Body of pancreas (tissue), 4 donors: ENCODE results near the gene EFCAB6. TPM values are rescaled to one million over a fixed set of nuclear protein-coding genes. Genes with fewer than 3 reads are reported as not detected.

Experiments used
- ATAC-seq: fragments of 150-250 bp; one replicate; pipeline ENCODE4 v1.9.1; 2016
- DNase-seq, 4 donors: peaks; one replicate each; pipeline ENCODE4 v3.0.0-alpha.2; 2019
- H3K27ac ChIP-seq, 4 donors: fragments of 200-600 bp; sonication (generic); 1 replicate in 3 of 4; 2 replicates in 1 of 4; pipeline versions ENCODE4 v1.5.1 to v1.6.1; 2016 to 2019; ENCODE audit warnings: mild to moderate bottlenecking in 1 of 4, mixed read lengths in 1 of 4, moderate library complexity in 1 of 4
- H3K27me3 ChIP-seq, 2 donors: fragments of 200-600 bp; sonication (generic); one replicate each; pipeline ENCODE4 v1.6.0; 2016; ENCODE audit warnings: mild to moderate bottlenecking in 1 of 2
- H3K36me3 ChIP-seq, 2 donors: fragments of 200-600 bp; sonication (generic); replicated peaks in 1 of 2; 2 replicates each; pipeline ENCODE4 v1.5.1; 2016; ENCODE audit warnings: low read depth in 2 of 2; ENCODE audit not compliant: insufficient read depth in 1 of 2
- H3K4me1 ChIP-seq: fragments of 200-600 bp; sonication (generic); one replicate; pipeline ENCODE4 v1.6.0; 2016
- H3K4me3 ChIP-seq, 2 donors: fragments of 200-600 bp; sonication (generic); 1 replicate in 1 of 2; 2 replicates in 1 of 2; pipeline ENCODE4 v1.5.1; 2016 to 2019
- H3K9me3 ChIP-seq, 3 donors: fragments of 200-600 bp; sonication (generic); 1 replicate in 2 of 3; 2 replicates in 1 of 3; pipeline ENCODE4 v1.5.1; 2016
- POLR2A ChIP-seq, 3 donors: fragments of 450-650 bp; IDR thresholded peaks; one replicate each; pipeline ENCODE4 v1.6.1; 2016; ENCODE audit warnings: antibody characterized with exemption in 3 of 3, mild to moderate bottlenecking in 2 of 3
- WGBS, 2 donors: methylation state at CpG; one replicate each; pipeline ENCODE4 v1.1.5; 2017; 5-methylcytosine and 5-hydroxymethylcytosine counted together
- intact Hi-C: fragments of 100-400 bp; cut with DNase I; formaldehyde crosslinking; loops from one replicate; pipeline ENCODE4 v1.15.1; 2023
- total RNA-seq, 2 donors: library from RNA; depleted of rRNA; stranded (reverse); fragments of >200 nt; gene quantifications; one replicate each; pipeline ENCODE4 v1.1.0, GENCODE V29; 2016
- TF ChIP-seq, protein P1 (sequence below), 7 experiments: fragments of 450-650 bp in 4 of 7; fragments of 200-600 bp in 3 of 7; sonication (generic) in 3 of 7; IDR thresholded peaks; one replicate each; pipeline ENCODE4 v1.5.1; 2016 to 2019; ENCODE audit warnings: antibody characterized with exemption in 7 of 7

The EFCAB6 gene
- total RNA-seq, 2 donors from 2014 or later = 4.0 to 4.4 TPM

GRCh38 chr22:43516996-43517635 lies 295.0 kb downstream of the EFCAB6 start:
- ATAC-seq = no peak
- Histone ChIP-seq H3K9me3 (no peaks in the 10 kb centered on the region), H3K4me1 (no peaks in the 10 kb centered on the region), H3K27ac (no peak overlapping the region), H3K36me3 (no peaks in the 10 kb centered on the region), H3K27me3 (no peaks in the 10 kb centered on the region), H3K4me3 (no peak overlapping the region)
- 63 to 79% methylated on average over 14 of the region's 14 CpGs for WGBS, 2 donors
- no peak for DNase-seq
- TF ChIP-seq, protein P1, sequence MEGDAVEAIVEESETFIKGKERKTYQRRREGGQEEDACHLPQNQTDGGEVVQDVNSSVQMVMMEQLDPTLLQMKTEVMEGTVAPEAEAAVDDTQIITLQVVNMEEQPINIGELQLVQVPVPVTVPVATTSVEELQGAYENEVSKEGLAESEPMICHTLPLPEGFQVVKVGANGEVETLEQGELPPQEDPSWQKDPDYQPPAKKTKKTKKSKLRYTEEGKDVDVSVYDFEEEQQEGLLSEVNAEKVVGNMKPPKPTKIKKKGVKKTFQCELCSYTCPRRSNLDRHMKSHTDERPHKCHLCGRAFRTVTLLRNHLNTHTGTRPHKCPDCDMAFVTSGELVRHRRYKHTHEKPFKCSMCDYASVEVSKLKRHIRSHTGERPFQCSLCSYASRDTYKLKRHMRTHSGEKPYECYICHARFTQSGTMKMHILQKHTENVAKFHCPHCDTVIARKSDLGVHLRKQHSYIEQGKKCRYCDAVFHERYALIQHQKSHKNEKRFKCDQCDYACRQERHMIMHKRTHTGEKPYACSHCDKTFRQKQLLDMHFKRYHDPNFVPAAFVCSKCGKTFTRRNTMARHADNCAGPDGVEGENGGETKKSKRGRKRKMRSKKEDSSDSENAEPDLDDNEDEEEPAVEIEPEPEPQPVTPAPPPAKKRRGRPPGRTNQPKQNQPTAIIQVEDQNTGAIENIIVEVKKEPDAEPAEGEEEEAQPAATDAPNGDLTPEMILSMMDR (IDR thresholded peaks at IDR 0.05) = no peak
- TF ChIP-seq POLR2A (IDR thresholded peaks at IDR 0.05) = no peak
- intact Hi-C loops = no loop called here

GRCh38 chr22:43516386-43516785 lies 295.7 kb downstream of the EFCAB6 start:
- ATAC-seq = no peak
- WGBS, 2 donors = 51 to 53% methylated on average over 8 to 14 of the region's 14 CpGs
- no peaks in the 10 kb centered on the region for H3K4me1 ChIP-seq
- intact Hi-C loops = no loop called here
- no peaks in the 10 kb centered on the region for H3K27me3 ChIP-seq
- no peak for DNase-seq
- no peaks in the 10 kb centered on the region for H3K36me3 ChIP-seq
- H3K4me3 ChIP-seq = no peak overlapping the region
- no peaks in the 10 kb centered on the region for H3K9me3 ChIP-seq
- no peak overlapping the region for H3K27ac ChIP-seq
- TF ChIP-seq, protein P1 (IDR thresholded peaks at IDR 0.05) = no peak
- no peak for TF ChIP-seq POLR2A (IDR thresholded peaks at IDR 0.05)

DNA sequence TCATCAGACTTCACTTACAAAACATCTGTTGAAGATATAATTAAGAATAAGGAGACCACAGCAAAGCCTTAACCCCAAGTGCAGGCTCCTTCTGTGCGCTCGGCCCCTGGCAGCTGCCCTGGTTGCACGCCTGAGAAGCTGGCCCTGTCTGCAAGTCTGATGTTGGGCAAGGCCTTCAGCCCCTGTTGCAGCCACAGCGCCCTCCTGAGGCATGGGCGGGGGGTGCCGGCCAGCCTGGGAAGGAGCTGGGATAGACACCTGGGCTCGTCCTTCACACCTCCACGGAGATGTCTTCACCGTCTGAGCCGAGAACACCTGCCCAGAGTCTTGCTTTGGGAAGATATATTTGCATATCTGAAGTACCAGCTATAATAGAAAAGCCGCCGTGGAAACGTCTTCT lies 296.2 kb downstream of the EFCAB6 start:
- no peaks in the 10 kb centered on the region for H3K9me3 ChIP-seq
- WGBS, 2 donors = 35 to 42% methylated on average over 7 to 13 of the region's 13 CpGs
- ATAC-seq (no peak), DNase-seq (no peak)
- H3K36me3 ChIP-seq = no peaks in the 10 kb centered on the region
- intact Hi-C loops = no loop called here
- TF ChIP-seq POLR2A (IDR thresholded peaks at IDR 0.05) = no peak
- TF ChIP-seq, protein P1 (IDR thresholded peaks at IDR 0.05) = no peak
- H3K4me3 ChIP-seq = no peak overlapping the region
- H3K27me3 ChIP-seq = no peaks in the 10 kb centered on the region
- no peaks in the 10 kb centered on the region for H3K4me1 ChIP-seq
- no peak overlapping the region for H3K27ac ChIP-seq

DNA sequence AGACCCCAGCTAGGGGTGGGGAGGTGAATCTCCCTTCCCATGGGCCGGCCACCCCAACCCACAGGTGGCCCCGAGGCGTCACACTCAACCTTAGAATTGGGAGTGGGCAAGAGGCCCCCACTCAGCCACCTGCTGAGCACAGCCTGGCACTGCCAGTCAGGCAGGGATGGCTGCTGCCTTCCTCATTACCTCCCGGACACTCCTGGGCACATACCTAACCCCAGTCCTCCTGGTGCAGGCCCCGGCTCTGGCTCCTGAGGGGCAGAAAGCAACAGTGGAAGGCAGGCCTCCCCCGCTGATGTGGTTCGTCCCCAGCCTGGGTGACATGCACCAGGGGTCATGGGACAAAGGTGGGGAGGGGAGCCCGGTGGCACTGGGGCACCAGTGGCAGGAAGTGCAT lies 296.7 kb downstream of the EFCAB6 start:
- no peak for DNase-seq

More for the DNA sequence above, 296.7 kb downstream of the EFCAB6 start:
- no peak overlapping the region for H3K4me3 ChIP-seq
- intact Hi-C loops = no loop called here
- H3K27ac ChIP-seq = no peak overlapping the region
- no peaks in the 10 kb centered on the region for H3K27me3 ChIP-seq
- H3K9me3 ChIP-seq = no peaks in the 10 kb centered on the region
- H3K4me1 ChIP-seq = no peaks in the 10 kb centered on the region
- TF ChIP-seq POLR2A (IDR thresholded peaks at IDR 0.05) = no peak
- TF ChIP-seq, protein P1 (IDR thresholded peaks at IDR 0.05) = no peak
- ATAC-seq = no peak
- H3K36me3 ChIP-seq = no peaks in the 10 kb centered on the region
- 60 to 76% methylated on average over 1 to 8 of the region's 8 CpGs for WGBS, 2 donors
